GM12878 (cell line): Measurements from ENCODE around the gene UST.

Source experiments
- POLR2AphosphoS5 ChIP-seq: IDR thresholded peaks from 2 replicates; pipeline ENCODE4 v1.6.1; 2011; ENCODE audit warnings: mild to moderate bottlenecking, low read length, inconsistent platforms
- ZNF384 ChIP-seq: IDR thresholded peaks from 2 replicates; pipeline ENCODE4 v1.6.1; 2012; ENCODE audit warnings: low read depth, mild to moderate bottlenecking, low read length, improper control_type of control experiment, borderline replicate concordance
- TF ChIP-seq, protein P1 (sequence below): IDR thresholded peaks from 2 replicates; pipeline ENCODE4 v1.6.1; 2011; ENCODE audit warnings: low read depth, low read length, improper control_type of control experiment, borderline replicate concordance

DNA sequence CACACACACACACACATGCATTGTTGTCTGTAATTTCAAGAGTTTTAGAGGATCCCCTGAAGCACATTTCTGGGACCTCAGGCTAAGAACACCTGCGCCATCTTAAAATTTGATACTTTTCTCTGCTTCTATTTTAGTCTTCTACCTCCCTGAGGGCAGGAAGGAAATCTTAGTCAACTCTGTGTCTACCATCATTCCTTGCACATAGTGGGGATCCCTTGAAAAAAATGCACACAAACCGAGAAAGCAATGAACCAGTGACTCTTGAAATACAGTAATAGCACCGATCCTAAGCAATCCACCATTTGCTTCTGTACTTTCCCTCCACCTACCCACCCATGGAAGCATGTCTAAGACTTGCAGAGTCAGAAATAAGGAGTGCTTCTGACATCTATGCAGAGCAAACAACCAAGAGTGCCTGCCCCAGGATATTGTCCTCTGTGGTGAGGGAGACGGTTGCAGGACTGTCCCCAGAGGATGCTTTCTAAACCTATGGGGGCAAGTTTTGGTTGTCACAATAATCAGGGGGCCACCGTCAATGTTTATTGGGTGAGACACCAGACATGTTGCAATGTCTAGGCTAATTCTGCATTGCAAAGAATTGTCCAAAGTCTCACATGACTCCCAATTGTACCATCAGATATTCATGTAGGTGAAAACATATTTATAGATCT lies 362.7 kb downstream of the UST start:
- TF ChIP-seq POLR2AphosphoS5 (no peak), ZNF384 (no peak)
- TF ChIP-seq, protein P1, sequence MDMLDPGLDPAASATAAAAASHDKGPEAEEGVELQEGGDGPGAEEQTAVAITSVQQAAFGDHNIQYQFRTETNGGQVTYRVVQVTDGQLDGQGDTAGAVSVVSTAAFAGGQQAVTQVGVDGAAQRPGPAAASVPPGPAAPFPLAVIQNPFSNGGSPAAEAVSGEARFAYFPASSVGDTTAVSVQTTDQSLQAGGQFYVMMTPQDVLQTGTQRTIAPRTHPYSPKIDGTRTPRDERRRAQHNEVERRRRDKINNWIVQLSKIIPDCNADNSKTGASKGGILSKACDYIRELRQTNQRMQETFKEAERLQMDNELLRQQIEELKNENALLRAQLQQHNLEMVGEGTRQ = no peak
